Measurements from ENCODE around the gene ACVR1C. TPM values are rescaled to one million over a fixed set of nuclear protein-coding genes. Genes with fewer than 3 reads are reported as not detected.
A peak's percentile ranks its signal among the peaks of the same experiment; 100 is the strongest.

ACVR1C gene
- total RNA-seq, 3 donors from 2014 or later, result 0.47 to 0.73 (median 0.49) TPM

GRCh38 chr2:157500334-157500733 is 128.3 kb downstream of the ACVR1C start:
- Mint-ChIP-seq H3K9me3 (peaks cover 2% of the 10 kb centered on the region), H3K4me3 (no peak overlapping the region), H3K4me1 (ENCODE audit: low read depth) (peaks cover 15% of the 10 kb centered on the region), H3K36me3 (ENCODE audit: insufficient read depth) (no peaks in the 10 kb centered on the region), H3K27me3 (ENCODE audit: low read depth) (no peaks in the 10 kb centered on the region)
- no peak for ATAC-seq
- no peak for DNase-seq

GRCh38 chr2:157498483-157498882 is 130.2 kb downstream of the ACVR1C start:
- H3K4me3 Mint-ChIP-seq, result no peak overlapping the region
- DNase-seq, result no peak
- no peak for ATAC-seq
- H3K4me1 Mint-ChIP-seq (ENCODE audit: low read depth), result peaks cover 18% of the 10 kb centered on the region
- H3K9me3 Mint-ChIP-seq, result no peaks in the 10 kb centered on the region
- H3K36me3 Mint-ChIP-seq (ENCODE audit: insufficient read depth), result no peaks in the 10 kb centered on the region
- no peaks in the 10 kb centered on the region for H3K27me3 Mint-ChIP-seq (ENCODE audit: low read depth)

- ATAC-seq (peak; percentile 82 to 86), DNase-seq (no peak)
- no peak overlapping the region for H3K4me3 Mint-ChIP-seq
- H3K36me3 Mint-ChIP-seq (ENCODE audit: insufficient read depth), result no peaks in the 10 kb centered on the region
- no peaks in the 10 kb centered on the region for H3K27me3 Mint-ChIP-seq (ENCODE audit: low read depth)
- no peaks in the 10 kb centered on the region for H3K9me3 Mint-ChIP-seq
- peaks cover 25% of the 10 kb centered on the region for H3K4me1 Mint-ChIP-seq (ENCODE audit: low read depth)
These were observed 130.9 kb downstream of the ACVR1C start for GRCh38 chr2:157497638-157498314.

- Mint-ChIP-seq H3K4me1 (ENCODE audit: low read depth) (peaks cover 53% of the 10 kb centered on the region), H3K27me3 (ENCODE audit: low read depth) (no peaks in the 10 kb centered on the region), H3K4me3 (no peak overlapping the region), H3K9me3 (no peaks in the 10 kb centered on the region), H3K36me3 (ENCODE audit: insufficient read depth) (no peaks in the 10 kb centered on the region)
- peak; percentile 72 for DNase-seq
- ATAC-seq, result peak; percentile 87 to 90
These were observed 136.4 kb downstream of the ACVR1C start for GRCh38 chr2:157492189-157492773.

- no peak for ATAC-seq
- DNase-seq, result no peak
- H3K4me3 Mint-ChIP-seq, result no peak overlapping the region
These were observed 138.7 kb downstream of the ACVR1C start for GRCh38 chr2:157489983-157490382.

GRCh38 chr2:157488877-157489276 is 139.8 kb downstream of the ACVR1C start:
- ATAC-seq (no peak), DNase-seq (no peak)
- no peaks in the 10 kb centered on the region for H3K9me3 Mint-ChIP-seq
- H3K36me3 Mint-ChIP-seq (ENCODE audit: insufficient read depth), result no peaks in the 10 kb centered on the region
- H3K27me3 Mint-ChIP-seq (ENCODE audit: low read depth), result no peaks in the 10 kb centered on the region
- peaks cover 76% of the 10 kb centered on the region for H3K4me1 Mint-ChIP-seq (ENCODE audit: low read depth)
- H3K4me3 Mint-ChIP-seq, result no peak overlapping the region

More at GRCh38 chr2:157489983-157490382, 138.7 kb downstream of the ACVR1C start:
- H3K4me1 Mint-ChIP-seq (ENCODE audit: low read depth), result peaks cover 71% of the 10 kb centered on the region
- H3K9me3 Mint-ChIP-seq, result no peaks in the 10 kb centered on the region
- no peaks in the 10 kb centered on the region for H3K27me3 Mint-ChIP-seq (ENCODE audit: low read depth)
- H3K36me3 Mint-ChIP-seq (ENCODE audit: insufficient read depth), result no peaks in the 10 kb centered on the region

GRCh38 chr2:157487747-157488146 is 140.9 kb downstream of the ACVR1C start:
- Mint-ChIP-seq H3K27me3 (ENCODE audit: low read depth) (no peaks in the 10 kb centered on the region), H3K4me3 (no peak overlapping the region), H3K36me3 (ENCODE audit: insufficient read depth) (no peaks in the 10 kb centered on the region), H3K4me1 (ENCODE audit: low read depth) (peaks cover 68% of the 10 kb centered on the region), H3K9me3 (no peaks in the 10 kb centered on the region)
- ATAC-seq (no peak), DNase-seq (no peak)

GRCh38 chr2:157487271-157487610 is 141.4 kb downstream of the ACVR1C start:
- H3K9me3 Mint-ChIP-seq, result no peaks in the 10 kb centered on the region
- H3K4me3 Mint-ChIP-seq, result peak overlapping the region; percentile 59

GRCh38 chr2:157486596-157487270 is 141.9 kb downstream of the ACVR1C start:
- H3K27me3 Mint-ChIP-seq (ENCODE audit: low read depth), result no peaks in the 10 kb centered on the region
- ATAC-seq (peak; percentile 16 to 41), DNase-seq (no peak)
- H3K36me3 Mint-ChIP-seq (ENCODE audit: insufficient read depth), result no peaks in the 10 kb centered on the region
- peak overlapping the region; percentile 59 for H3K4me3 Mint-ChIP-seq
- H3K9me3 Mint-ChIP-seq, result no peaks in the 10 kb centered on the region
- peaks cover 60% of the 10 kb centered on the region for H3K4me1 Mint-ChIP-seq (ENCODE audit: low read depth)

More at GRCh38 chr2:157487271-157487610, 141.4 kb downstream of the ACVR1C start:
- no peaks in the 10 kb centered on the region for H3K36me3 Mint-ChIP-seq (ENCODE audit: insufficient read depth)
- H3K4me1 Mint-ChIP-seq (ENCODE audit: low read depth), result peaks cover 66% of the 10 kb centered on the region
- H3K27me3 Mint-ChIP-seq (ENCODE audit: low read depth), result no peaks in the 10 kb centered on the region
- ATAC-seq (peak in 1 of 2 donors; percentile 39), DNase-seq (no peak)

- DNase-seq, result no peak
- Mint-ChIP-seq H3K36me3 (ENCODE audit: insufficient read depth) (no peaks in the 10 kb centered on the region), H3K4me3 (no peak overlapping the region), H3K9me3 (no peaks in the 10 kb centered on the region), H3K4me1 (ENCODE audit: low read depth) (peaks cover 67% of the 10 kb centered on the region), H3K27me3 (ENCODE audit: low read depth) (no peaks in the 10 kb centered on the region)
- peak; percentile 67 to 73 for ATAC-seq
These were observed 148.3 kb downstream of the ACVR1C start for GRCh38 chr2:157480182-157480961.

GRCh38 chr2:157479081-157480027 is 149.3 kb downstream of the ACVR1C start:
- H3K27me3 Mint-ChIP-seq (ENCODE audit: low read depth), result no peaks in the 10 kb centered on the region
- H3K36me3 Mint-ChIP-seq (ENCODE audit: insufficient read depth), result no peaks in the 10 kb centered on the region
- no peaks in the 10 kb centered on the region for H3K9me3 Mint-ChIP-seq
- peak overlapping the region; percentile 11 for H3K4me3 Mint-ChIP-seq
- peaks cover 65% of the 10 kb centered on the region for H3K4me1 Mint-ChIP-seq (ENCODE audit: low read depth)
- ATAC-seq (no peak), DNase-seq (no peak)

GRCh38 chr2:157477919-157478318 is 150.7 kb downstream of the ACVR1C start:
- ATAC-seq (no peak), DNase-seq (no peak)
- Mint-ChIP-seq H3K36me3 (ENCODE audit: insufficient read depth) (no peaks in the 10 kb centered on the region), H3K4me1 (ENCODE audit: low read depth) (peaks cover 75% of the 10 kb centered on the region), H3K4me3 (peak overlapping the region; percentile 8), H3K27me3 (ENCODE audit: low read depth) (no peaks in the 10 kb centered on the region), H3K9me3 (no peaks in the 10 kb centered on the region)

GRCh38 chr2:157476953-157477709 is 151.5 kb downstream of the ACVR1C start:
- no peaks in the 10 kb centered on the region for H3K36me3 Mint-ChIP-seq (ENCODE audit: insufficient read depth)
- peak overlapping the region; percentile 42 for H3K4me3 Mint-ChIP-seq
- ATAC-seq, result peak; percentile 67 to 70
- DNase-seq, result no peak
- no peaks in the 10 kb centered on the region for H3K9me3 Mint-ChIP-seq
- no peaks in the 10 kb centered on the region for H3K27me3 Mint-ChIP-seq (ENCODE audit: low read depth)
- H3K4me1 Mint-ChIP-seq (ENCODE audit: low read depth), result peaks cover 77% of the 10 kb centered on the region

Measured in activated T-cell treated with anti-CD3 and anti-CD28 coated beads, Interleukin-2, amount 50 U/mL, for 4 hours (primary cell).